Raji (cell line): ENCODE results near the gene NPAS2.

Experiments used
- POLR2A ChIP-seq: IDR thresholded peaks from 2 replicates; pipeline ENCODE4 v1.6.1; 2011; ENCODE audit warnings: low read depth, low read length, control low read depth; ENCODE audit not compliant: insufficient read depth

NPAS2 gene

GRCh38 chr2:100852999-100853908, 33.3 kb downstream of the NPAS2 start:
- no peak for TF ChIP-seq POLR2A

- no peak for TF ChIP-seq POLR2A
These were observed 34.2 kb downstream of the NPAS2 start for GRCh38 chr2:100853909-100854810.

- TF ChIP-seq POLR2A = no peak
These were observed 35.1 kb downstream of the NPAS2 start for GRCh38 chr2:100855084-100855483.

- TF ChIP-seq POLR2A = no peak
These were observed 35.7 kb downstream of the NPAS2 start for GRCh38 chr2:100855606-100856005.

- no peak for TF ChIP-seq POLR2A
These were observed 36.8 kb downstream of the NPAS2 start for GRCh38 chr2:100856732-100857131.

- TF ChIP-seq POLR2A = no peak
These were observed 37.4 kb downstream of the NPAS2 start for GRCh38 chr2:100857341-100857740.

- TF ChIP-seq POLR2A = no peak
These were observed 38.0 kb downstream of the NPAS2 start for GRCh38 chr2:100857915-100858314.

GRCh38 chr2:100859902-100860301, 40.0 kb downstream of the NPAS2 start:
- TF ChIP-seq POLR2A = no peak

GRCh38 chr2:100861340-100861739, 41.4 kb downstream of the NPAS2 start:
- no peak for TF ChIP-seq POLR2A

GRCh38 chr2:100862081-100862480, 42.1 kb downstream of the NPAS2 start:
- TF ChIP-seq POLR2A = no peak

- TF ChIP-seq POLR2A = no peak
These were observed 46.0 kb downstream of the NPAS2 start for GRCh38 chr2:100865816-100866460.

- TF ChIP-seq POLR2A = no peak
These were observed 48.1 kb downstream of the NPAS2 start for GRCh38 chr2:100868083-100868482.

GRCh38 chr2:100869120-100869519, 49.2 kb downstream of the NPAS2 start:
- TF ChIP-seq POLR2A = no peak

GRCh38 chr2:100870652-100871531, 51.0 kb downstream of the NPAS2 start:
- TF ChIP-seq POLR2A = no peak
